OCI-M2 (cell line): Measurements from ENCODE around the gene SPAG9.

ENCODE experiments used
- DNase-seq: peaks from one replicate; lab custom pipeline; 2025; ENCODE audit not compliant: unreplicated experiment; lab: John Stamatoyannopoulos, UW

The SPAG9 gene

DNA sequence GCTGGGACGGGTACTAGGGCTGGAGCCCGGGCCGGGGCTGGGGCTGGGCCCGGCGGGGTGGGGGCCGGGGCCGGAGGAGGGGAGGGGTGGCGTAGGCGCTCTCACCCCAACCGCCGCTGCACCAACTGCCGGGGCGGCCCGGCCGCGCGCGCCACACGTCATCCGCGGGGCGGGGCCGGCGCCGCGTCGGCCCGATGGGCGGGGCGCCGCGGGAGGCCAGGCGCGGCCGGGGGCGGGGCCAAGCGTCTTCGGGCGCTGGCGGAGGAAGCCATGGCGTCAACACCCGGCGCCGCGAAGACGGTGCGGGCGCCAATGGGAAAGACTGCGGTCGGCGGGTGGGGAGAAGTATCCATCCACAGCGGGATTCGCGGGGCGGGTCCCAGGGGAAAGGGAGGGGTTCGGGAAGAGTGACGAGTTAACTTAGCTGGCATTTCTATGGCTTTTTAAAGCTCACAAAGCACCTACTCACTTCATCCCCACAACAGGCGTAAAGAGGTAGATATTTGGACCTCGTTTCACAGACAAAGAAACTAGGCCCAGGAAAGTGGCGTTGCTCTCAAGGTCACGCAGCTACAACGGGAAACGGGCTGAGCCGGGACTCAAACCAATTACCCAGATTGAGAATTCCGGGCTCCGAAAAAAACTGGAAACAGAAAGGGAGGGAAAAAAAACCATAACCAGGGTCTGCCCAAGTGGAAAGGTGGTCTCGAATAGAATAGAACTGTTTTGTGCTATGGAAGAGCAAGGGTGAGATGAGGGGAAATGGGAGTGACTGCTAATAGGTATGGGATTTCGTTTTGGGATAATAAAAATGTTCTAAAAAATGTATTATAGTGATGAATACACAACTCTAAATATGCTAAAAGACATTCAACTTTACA, at the start of gene SPAG9:
Gene SPAG9, minus strand, starts transcription at position 130 of the 881 bp plus-strand sequence. CDS start 212 bp downstream, outside the sequence.
- peak; percentile 27 for DNase-seq

DNA sequence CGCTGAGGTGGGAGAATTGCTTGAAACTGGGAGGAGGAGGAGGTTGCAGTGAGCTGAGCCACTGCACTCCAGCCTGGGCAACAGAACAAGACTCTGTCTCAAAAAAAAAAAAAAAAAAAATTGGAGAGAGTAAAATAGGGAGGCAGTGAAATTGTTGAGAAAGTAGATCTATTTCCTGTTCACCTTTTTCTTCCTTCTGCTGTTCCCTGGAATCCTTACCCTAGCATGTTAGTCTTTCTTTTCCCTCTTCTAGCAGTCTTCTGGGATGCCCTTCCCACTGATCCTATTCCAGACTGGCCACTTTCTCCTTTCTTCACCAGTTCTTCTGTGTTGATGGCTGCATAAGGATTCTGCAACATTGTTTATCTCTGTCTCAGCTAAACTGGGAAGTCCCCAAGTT, 48.7 kb upstream of the SPAG9 start:
- DNase-seq, result no peak

- DNase-seq, result no peak
Measured at GRCh38 chr17:51166987-51167931, 46.6 kb upstream of the SPAG9 start.

- no peak for DNase-seq
Measured at GRCh38 chr17:51166198-51166986, 45.7 kb upstream of the SPAG9 start, which contains the start of gene NME2. TSS of gene NME2 (plus strand) at chr17:51166411. CDS start at chr17:51166831, 420 bp downstream.

DNA sequence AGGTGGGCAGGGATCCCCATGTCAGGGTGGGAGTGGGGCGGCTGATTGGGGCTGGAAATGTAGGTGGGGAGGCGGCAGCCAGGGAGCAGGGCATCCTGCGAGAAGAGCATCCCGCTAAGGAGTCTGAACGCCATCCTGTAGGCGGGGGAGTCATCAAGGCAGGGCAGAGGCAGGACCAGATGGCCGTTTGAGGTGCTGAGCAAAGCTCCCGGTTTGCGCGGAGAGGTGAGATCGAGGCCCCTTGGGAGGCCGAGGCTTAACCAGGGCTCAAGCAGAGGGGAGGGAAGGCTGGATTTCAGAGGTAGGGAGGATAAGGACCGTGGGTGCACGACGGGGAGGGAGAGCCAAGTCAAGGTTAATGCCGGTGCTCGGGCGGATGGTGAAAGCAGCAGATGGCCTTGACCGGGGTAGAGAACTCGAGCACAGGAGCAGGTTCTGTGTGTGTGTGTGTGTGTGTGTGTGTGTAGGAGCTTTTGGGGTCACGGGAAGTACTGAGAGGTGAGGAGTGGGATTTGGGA, 45.1 kb upstream of the SPAG9 start:
- DNase-seq, result no peak

- no peak for DNase-seq
Measured at GRCh38 chr17:51164911-51165679, 44.4 kb upstream of the SPAG9 start.

DNA sequence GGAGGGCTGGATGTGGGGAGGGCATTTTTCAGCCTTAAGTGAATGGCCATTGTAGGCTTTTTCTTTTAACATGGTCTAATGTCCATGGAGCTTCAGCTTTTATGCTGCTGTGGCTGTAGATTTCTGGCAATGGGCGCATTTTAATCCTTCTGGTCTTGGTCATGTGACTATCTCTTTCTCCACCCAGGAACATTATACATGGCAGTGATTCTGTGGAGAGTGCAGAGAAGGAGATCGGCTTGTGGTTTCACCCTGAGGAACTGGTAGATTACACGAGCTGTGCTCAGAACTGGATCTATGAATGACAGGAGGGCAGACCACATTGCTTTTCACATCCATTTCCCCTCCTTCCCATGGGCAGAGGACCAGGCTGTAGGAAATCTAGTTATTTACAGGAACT, 40.9 kb upstream of the SPAG9 start:
- no peak for DNase-seq

DNA sequence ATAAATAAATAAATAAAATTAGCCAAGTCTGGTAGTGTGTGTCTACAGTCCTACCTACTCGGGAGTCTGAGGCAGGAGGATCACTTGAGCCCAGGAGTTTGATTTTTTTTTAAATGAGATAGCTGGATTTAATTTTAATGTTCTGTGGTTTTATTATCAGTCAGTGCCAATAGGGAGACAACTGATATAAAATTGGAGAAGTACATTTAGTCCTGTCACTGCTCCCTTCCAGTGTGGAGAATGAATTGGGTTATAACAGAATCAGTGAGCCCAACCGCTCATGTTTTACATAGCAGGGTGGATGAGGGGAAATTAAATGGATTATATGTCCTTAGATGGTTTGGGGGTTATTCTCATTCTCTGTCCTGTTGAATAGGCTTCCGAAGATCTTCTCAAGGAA, 38.9 kb upstream of the SPAG9 start:
- no peak for DNase-seq

GRCh38 chr17:51155416-51155815, 34.7 kb upstream of the SPAG9 start:
- no peak for DNase-seq

- no peak for DNase-seq
Measured at GRCh38 chr17:51154176-51154575, 33.5 kb upstream of the SPAG9 start.

DNA sequence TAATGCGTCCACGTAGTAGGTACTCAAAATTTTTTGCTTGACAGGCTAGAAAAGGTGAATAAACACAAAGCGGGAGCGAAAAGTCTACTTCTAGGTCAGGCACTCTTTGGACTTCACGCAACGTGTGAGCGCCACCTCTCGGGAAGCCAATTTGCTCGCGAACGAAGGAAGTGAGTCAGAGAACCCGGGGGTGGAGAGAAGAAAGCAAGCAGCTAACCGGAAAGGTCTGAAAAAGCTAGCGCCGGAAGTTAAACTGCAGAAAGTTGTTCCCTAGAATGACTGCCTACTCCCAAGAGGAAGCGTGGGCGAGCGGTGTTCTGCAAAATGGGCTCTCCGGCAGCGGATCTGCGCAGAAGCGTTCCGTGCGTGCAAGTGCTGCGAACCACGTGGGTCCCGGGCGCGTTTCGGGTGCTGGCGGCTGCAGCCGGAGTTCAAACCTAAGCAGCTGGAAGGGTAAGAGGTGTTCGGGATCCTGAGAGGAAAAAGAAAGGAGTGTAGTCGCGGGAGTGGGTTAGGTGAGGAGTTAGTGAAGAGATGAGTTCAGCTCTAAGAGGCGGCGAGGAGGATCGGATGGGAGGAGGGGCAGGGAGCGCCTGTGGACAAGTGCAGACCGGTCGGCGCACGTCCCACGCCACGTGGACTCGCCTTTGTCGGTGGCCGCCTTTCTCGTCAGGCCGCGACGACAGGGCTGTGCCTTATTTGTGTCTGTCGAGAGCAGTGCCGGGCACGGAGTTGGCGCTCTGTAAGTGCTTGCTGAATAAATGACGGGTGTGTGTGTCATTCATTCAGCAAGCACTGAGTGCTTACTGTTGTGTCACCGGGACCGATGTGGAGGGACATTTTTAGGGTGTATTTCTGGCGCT, 32.8 kb upstream of the SPAG9 start, which contains the start of gene NME1:
Gene NME1, plus strand, starts transcription at position 350 of the 863 bp plus-strand sequence. CDS start 2,096 bp downstream, outside the sequence.
- DNase-seq, result peak; percentile 80

GRCh38 chr17:51152766-51153209, 32.1 kb upstream of the SPAG9 start:
- no peak for DNase-seq

DNA sequence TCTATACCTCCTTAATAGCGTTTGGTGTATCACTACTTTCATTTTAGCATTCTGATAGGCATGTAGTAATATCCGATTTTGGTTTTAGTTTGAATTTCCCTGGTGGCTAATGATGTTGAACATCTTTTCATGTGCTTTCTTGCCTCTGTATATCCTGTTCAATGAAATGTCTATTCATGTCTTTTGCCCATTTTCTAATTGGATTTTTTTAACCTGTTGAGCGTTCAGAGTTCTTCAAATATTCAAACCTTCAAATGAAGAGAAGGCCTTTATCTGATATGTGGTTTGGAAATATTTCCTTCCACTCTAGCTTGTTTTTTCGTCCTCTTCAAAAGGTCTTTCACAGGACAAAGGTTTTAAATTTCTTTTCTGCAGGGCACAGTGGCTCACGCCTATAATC, 30.3 kb upstream of the SPAG9 start:
- DNase-seq, result no peak

- no peak for DNase-seq
Measured at GRCh38 chr17:51149163-51149562, 28.5 kb upstream of the SPAG9 start.

DNA sequence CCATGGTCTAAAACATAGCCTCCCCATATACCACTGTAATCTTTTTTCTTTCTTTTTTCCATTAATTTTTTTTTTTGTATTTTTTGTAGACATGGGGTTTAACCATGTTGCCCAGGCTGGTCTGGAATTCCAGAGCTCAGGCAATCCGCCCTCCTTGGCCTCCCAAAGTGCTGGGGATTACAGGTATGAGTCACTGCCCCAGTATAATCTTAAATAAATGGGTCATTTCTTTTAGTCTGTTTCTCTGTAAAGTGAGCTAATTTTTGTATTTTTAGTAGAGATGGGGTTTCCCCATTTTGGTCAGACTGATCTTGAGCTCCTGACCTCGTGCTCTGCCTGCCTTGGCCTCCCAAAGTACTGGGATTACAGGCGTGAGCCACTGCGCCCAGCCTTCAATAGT, 27.0 kb upstream of the SPAG9 start:
- no peak for DNase-seq

- DNase-seq, result no peak
Measured at GRCh38 chr17:51144266-51145022, 23.8 kb upstream of the SPAG9 start.

DNA sequence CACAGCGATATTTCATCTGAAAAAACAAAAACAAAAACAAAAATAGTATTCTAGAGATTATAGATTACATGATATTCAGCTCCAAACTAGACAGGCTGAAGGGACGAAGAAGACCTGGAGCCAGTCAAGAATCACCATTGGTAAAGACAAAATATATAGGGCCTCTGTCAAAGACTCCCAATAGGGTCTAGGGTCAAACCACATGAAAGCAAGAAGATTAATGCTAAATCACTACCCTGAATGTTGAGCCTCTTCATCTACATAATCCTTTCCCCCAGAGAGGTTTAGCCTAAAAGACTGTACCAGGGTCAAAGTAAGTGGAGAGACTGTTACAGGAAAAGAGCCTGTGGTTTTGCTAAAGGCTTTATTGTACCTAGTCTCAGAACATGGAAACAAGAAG, 21.9 kb upstream of the SPAG9 start:
- no peak for DNase-seq

DNA sequence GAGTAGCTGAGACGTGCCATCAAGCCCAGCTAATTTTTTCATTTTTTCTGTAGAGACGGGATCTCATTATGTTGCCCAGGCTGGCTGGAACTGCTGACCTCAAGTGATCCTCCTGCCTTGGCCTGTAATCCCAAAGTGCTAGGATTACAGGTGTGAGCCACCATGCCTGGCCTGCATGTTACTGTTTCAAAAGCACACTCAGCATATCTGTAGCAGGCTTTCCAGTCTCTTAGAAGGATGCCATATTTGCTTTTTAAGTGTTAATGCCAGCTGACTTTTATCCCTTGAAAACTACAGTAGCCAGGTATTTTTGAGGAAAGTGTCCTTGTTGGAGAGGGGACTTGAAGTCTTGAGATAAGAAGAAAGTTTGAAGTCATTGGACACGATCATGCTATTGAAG, 15.3 kb upstream of the SPAG9 start:
- DNase-seq, result no peak
